Aorta (tissue), 5 donors: ENCODE measurements around the gene ETS1. TPM values are rescaled to one million over a fixed set of nuclear protein-coding genes. Genes with fewer than 3 reads are reported as not detected.

Source experiments
- ATAC-seq: fragments of 200-7000 bp; cut with Tn5 transposase; one replicate; pipeline ENCODE4 v1.9.1; 2022; ENCODE audit warnings: moderate library complexity; ENCODE audit not compliant: low FRiP score
- DNase-seq, 2 donors: peaks; one replicate each; pipeline ENCODE4 v3.0.0-alpha.2; 2020
- H3K27ac ChIP-seq, 2 donors: one replicate each; pipeline ENCODE4 v1.5.1; 2013; ENCODE audit warnings: low read length in 2 of 2, mild to moderate bottlenecking in 2 of 2, moderate library complexity in 2 of 2, control low read depth in 1 of 2, inconsistent platforms in 1 of 2, low read depth in 1 of 2
- H3K27me3 ChIP-seq, 2 donors: one replicate each; pipeline ENCODE4 v1.6.1; 2013; ENCODE audit warnings: control low read depth in 1 of 2, low read length in 1 of 2, mild to moderate bottlenecking in 1 of 2, moderate library complexity in 1 of 2; ENCODE audit not compliant: insufficient read depth in 2 of 2, control insufficient read depth in 1 of 2
- H3K36me3 ChIP-seq, 2 donors: one replicate each; pipeline ENCODE4 v1.6.1; 2013; ENCODE audit warnings: control low read depth in 1 of 2, low read length in 1 of 2, mild to moderate bottlenecking in 1 of 2; ENCODE audit not compliant: insufficient read depth in 2 of 2, control insufficient read depth in 1 of 2
- H3K4me1 ChIP-seq, 2 donors: one replicate each; pipeline ENCODE4 v1.6.1; 2013; ENCODE audit warnings: low read length in 2 of 2, control low read depth in 1 of 2, mild to moderate bottlenecking in 1 of 2, moderate library complexity in 1 of 2; ENCODE audit not compliant: insufficient read depth in 2 of 2, control insufficient read depth in 1 of 2
- H3K4me3 ChIP-seq, 2 donors: one replicate each; pipeline ENCODE4 v1.5.1; 2013; ENCODE audit warnings: low read length in 2 of 2, control low read depth in 1 of 2, mild to moderate bottlenecking in 1 of 2
- H3K9me3 ChIP-seq: one replicate; pipeline ENCODE4 v1.6.1; 2013; ENCODE audit warnings: mild to moderate bottlenecking, low read length; ENCODE audit not compliant: control insufficient read depth
- WGBS, 2 donors: extraction: QIAGEN DNeasy Blood & Tissue Kit; methylation state at CpG; one replicate each; pipeline ENCODE4 v1.1.7; 2013; 5-methylcytosine and 5-hydroxymethylcytosine counted together
- intact Hi-C, 2 donors: fragments of 100-400 bp; cut with DNase I; formaldehyde crosslinking; loops; one replicate each; pipeline versions ENCODE4 v1.14.2 to v1.15.0; 2022
- polyA plus RNA-seq, 2 donors: library from polyadenylated mRNA; stranded (reverse); fragments of 200-250 nt; gene quantifications; one replicate each; pipeline ENCODE4 v1.2.3, GENCODE V29; 2013
- total RNA-seq, 2 donors: library from RNA; stranded (reverse); fragmentation: NEBNext Ultra II Directional; extraction: Animal tissue kit (Norgen Biotek cat#: 25700); gene quantifications; one replicate each; pipeline ENCODE4 v1.2.1, GENCODE V29; 2021
- donor health status: healthy with polysubstance abuse.
- donor health status: Bipolar disorder and iron deficiency.
- donor health status: DM: no; HTN: no; CAD: no.
- donor health status: DM: no; HTN: no; CAD: no.
- donor health status: DM: yes; HTN: yes; CAD: no.

Gene ETS1
- total and polyA plus RNA-seq, 4 donors, result 17.8 to 125 (median 69.8) TPM

GRCh38 chr11:128593281-128593680, 5.9 kb upstream of the ETS1 start:
- Histone ChIP-seq H3K36me3 (no peaks in the 10 kb centered on the region), H3K27me3 (no peaks in the 10 kb centered on the region), H3K9me3 (no peaks in the 10 kb centered on the region), H3K27ac (no peak overlapping the region), H3K4me3 (no peak overlapping the region), H3K4me1 (no peaks in the 10 kb centered on the region)
- no peak for ATAC-seq
- DNase-seq, result no peak
- intact Hi-C loops, result no loop called here
- 59 to 74% methylated on average over 4 of the region's 4 CpGs for WGBS, 2 donors

GRCh38 chr11:128592454-128592853, 5.1 kb upstream of the ETS1 start:
- WGBS, 2 donors, result 79 to 82% methylated on average over 7 of the region's 7 CpGs
- H3K9me3 ChIP-seq, result no peaks in the 10 kb centered on the region
- DNase-seq (no peak), ATAC-seq (no peak)
- H3K27me3 ChIP-seq, result no peaks in the 10 kb centered on the region
- intact Hi-C loops, result no loop called here
- no peaks in the 10 kb centered on the region for H3K36me3 ChIP-seq
- H3K4me3 ChIP-seq, result no peak overlapping the region
- H3K4me1 ChIP-seq, result no peaks in the 10 kb centered on the region
- H3K27ac ChIP-seq, result no peak overlapping the region

GRCh38 chr11:128590587-128590986, 3.2 kb upstream of the ETS1 start:
- no peak for ATAC-seq
- WGBS, 2 donors, result 67% methylated on average over 4 of the region's 4 CpGs

GRCh38 chr11:128589998-128590397, 2.6 kb upstream of the ETS1 start:
- Histone ChIP-seq H3K27ac (no peak overlapping the region), H3K27me3 (no peaks in the 10 kb centered on the region), H3K4me3 (no peak overlapping the region), H3K4me1 (no peaks in the 10 kb centered on the region), H3K9me3 (no peaks in the 10 kb centered on the region), H3K36me3 (no peaks in the 10 kb centered on the region)
- intact Hi-C loops, result no loop called here
- no peak for ATAC-seq
- 90 to 96% methylated on average over 1 of the region's 1 CpG for WGBS, 2 donors
- no peak for DNase-seq

More at GRCh38 chr11:128590587-128590986, 3.2 kb upstream of the ETS1 start:
- Histone ChIP-seq H3K9me3 (no peaks in the 10 kb centered on the region), H3K27me3 (no peaks in the 10 kb centered on the region), H3K36me3 (no peaks in the 10 kb centered on the region), H3K27ac (no peak overlapping the region), H3K4me3 (no peak overlapping the region), H3K4me1 (no peaks in the 10 kb centered on the region)
- intact Hi-C loops, result no loop called here
- no peak for DNase-seq

- ATAC-seq, result no peak
- Histone ChIP-seq H3K9me3 (no peaks in the 10 kb centered on the region), H3K4me3 (no peak overlapping the region), H3K27me3 (no peaks in the 10 kb centered on the region), H3K4me1 (no peaks in the 10 kb centered on the region), H3K36me3 (no peaks in the 10 kb centered on the region), H3K27ac (no peak overlapping the region)
- no peak for DNase-seq
- intact Hi-C loops, result no loop called here
- 69 to 82% methylated on average over 1 of the region's 1 CpG for WGBS, 2 donors
Measured at GRCh38 chr11:128588093-128588492, 735 bp upstream of the ETS1 start.

GRCh38 chr11:128586689-128587088, 669 bp downstream of the ETS1 start:
- intact Hi-C loops, result no loop called here
- no peak overlapping the region for H3K4me3 ChIP-seq
- no peaks in the 10 kb centered on the region for H3K27me3 ChIP-seq
- H3K36me3 ChIP-seq, result no peaks in the 10 kb centered on the region
- no peak for ATAC-seq
- 70 to 82% methylated on average over 7 of the region's 7 CpGs for WGBS, 2 donors
- H3K4me1 ChIP-seq, result no peaks in the 10 kb centered on the region
- no peaks in the 10 kb centered on the region for H3K9me3 ChIP-seq
- no peak overlapping the region for H3K27ac ChIP-seq
- DNase-seq, result no peak

- H3K9me3 ChIP-seq, result no peaks in the 10 kb centered on the region
- WGBS, 2 donors, result 87 to 89% methylated on average over 14 of the region's 14 CpGs
- no peak for ATAC-seq
- no peak overlapping the region for H3K27ac ChIP-seq
- intact Hi-C loops, result no loop called here
- no peaks in the 10 kb centered on the region for H3K36me3 ChIP-seq
- no peaks in the 10 kb centered on the region for H3K4me1 ChIP-seq
- H3K27me3 ChIP-seq, result no peaks in the 10 kb centered on the region
- H3K4me3 ChIP-seq, result no peak overlapping the region
- DNase-seq, result no peak
Measured at GRCh38 chr11:128585498-128586238, 1.7 kb downstream of the ETS1 start.

GRCh38 chr11:128584253-128584652, 3.1 kb downstream of the ETS1 start:
- no peaks in the 10 kb centered on the region for H3K4me1 ChIP-seq
- ATAC-seq (no peak), DNase-seq (no peak)
- intact Hi-C loops, result no loop called here
- H3K27ac ChIP-seq, result no peak overlapping the region
- no peaks in the 10 kb centered on the region for H3K9me3 ChIP-seq
- H3K36me3 ChIP-seq, result no peaks in the 10 kb centered on the region
- H3K27me3 ChIP-seq, result no peaks in the 10 kb centered on the region
- H3K4me3 ChIP-seq, result no peak overlapping the region
- WGBS, 2 donors, result 92 to 95% methylated on average over 3 of the region's 3 CpGs
